Measurements from ENCODE around the gene USP5. TPM values are rescaled to one million over a fixed set of nuclear protein-coding genes. Genes with fewer than 3 reads are reported as not detected.

USP5 gene
- total RNA-seq, 2 donors from 2014 or later = 35.3 to 45.1 TPM

GRCh38 chr12:6820166-6820565 is 31.8 kb upstream of the USP5 start:
- Histone ChIP-seq H3K36me3 (no peaks in the 10 kb centered on the region), H3K4me1 (peaks cover 3 to 23% of the 10 kb centered on the region in 2 donors), H3K27ac (no peak overlapping the region), H3K9me3 (no peaks in the 10 kb centered on the region), H3K27me3 (no peaks in the 10 kb centered on the region), H3K4me3 (no peak overlapping the region)
- TF ChIP-seq CTCF (IDR thresholded peaks at IDR 0.05) = no peak
- DNase-seq (ENCODE audit: low spot score) = no peak

- no peaks in the 10 kb centered on the region for H3K9me3 ChIP-seq
- peaks cover 3 to 32% of the 10 kb centered on the region in 2 donors for H3K4me1 ChIP-seq
- H3K36me3 ChIP-seq = no peaks in the 10 kb centered on the region
- no peaks in the 10 kb centered on the region for H3K27me3 ChIP-seq
- no peak for TF ChIP-seq CTCF (IDR thresholded peaks at IDR 0.05)
- DNase-seq (ENCODE audit: low spot score) = no peak
- H3K27ac ChIP-seq = peak within 1 kb of the TSS; percentile 69 to 73
- H3K4me3 ChIP-seq = peak within 1 kb of the TSS; percentile 49 to 58
These were observed 30.1 kb upstream of the USP5 start, which contains the start of gene GPR162 for GRCh38 chr12:6821591-6822425. GPR162 (plus strand) TSS chr12:6821821; CDS start chr12:6823899, 2,078 bp downstream.

GRCh38 chr12:6822426-6823135 is 29.4 kb upstream of the USP5 start:
- TF ChIP-seq CTCF (IDR thresholded peaks at IDR 0.05) = no peak
- Histone ChIP-seq H3K4me1 (peaks cover 3 to 40% of the 10 kb centered on the region in 2 donors), H3K9me3 (no peaks in the 10 kb centered on the region), H3K27ac (no peak overlapping the region), H3K36me3 (no peaks in the 10 kb centered on the region), H3K4me3 (peak overlapping the region in 1 of 2 donors; percentile 58), H3K27me3 (no peaks in the 10 kb centered on the region)
- no peak for DNase-seq (ENCODE audit: low spot score)

- Histone ChIP-seq H3K36me3 (no peaks in the 10 kb centered on the region), H3K4me3 (no peak overlapping the region), H3K9me3 (no peaks in the 10 kb centered on the region), H3K4me1 (peaks cover 3 to 47% of the 10 kb centered on the region in 2 donors), H3K27ac (no peak overlapping the region), H3K27me3 (no peaks in the 10 kb centered on the region)
- no peak for TF ChIP-seq CTCF (IDR thresholded peaks at IDR 0.05)
- DNase-seq (ENCODE audit: low spot score) = no peak
These were observed 28.5 kb upstream of the USP5 start for GRCh38 chr12:6823182-6824084.

- TF ChIP-seq CTCF (IDR thresholded peaks at IDR 0.05) = no peak
- no peak for DNase-seq (ENCODE audit: low spot score)
- no peaks in the 10 kb centered on the region for H3K27me3 ChIP-seq
- H3K9me3 ChIP-seq = no peaks in the 10 kb centered on the region
- no peaks in the 10 kb centered on the region for H3K36me3 ChIP-seq
- H3K27ac ChIP-seq = no peak overlapping the region
- H3K4me1 ChIP-seq = peaks cover 3 to 51% of the 10 kb centered on the region in 2 donors
- no peak overlapping the region for H3K4me3 ChIP-seq
These were observed 27.7 kb upstream of the USP5 start for GRCh38 chr12:6824085-6824775.

All from right atrium auricular region (tissue), 2 donors.